NCI-H82 treated with DMSO at 0.1 percent for 48 hours (cell line): ENCODE data around the gene EVC2.

Experiments used
- DNase-seq: peaks from one replicate; lab custom pipeline; 2025; ENCODE audit not compliant: unreplicated experiment; lab: John Stamatoyannopoulos, UW

The EVC2 gene

GRCh38 chr4:5568336-5568735 lies 140.0 kb downstream of the EVC2 start:
- no peak for DNase-seq

- DNase-seq, result no peak
Measured at GRCh38 chr4:5566991-5567390, 141.4 kb downstream of the EVC2 start.

- no peak for DNase-seq
Measured at GRCh38 chr4:5566526-5566925, 141.8 kb downstream of the EVC2 start.

- no peak for DNase-seq
Measured at GRCh38 chr4:5563856-5564255, 144.5 kb downstream of the EVC2 start.

- DNase-seq, result no peak
Measured at GRCh38 chr4:5562476-5562875, 145.9 kb downstream of the EVC2 start.

- no peak for DNase-seq
Measured at GRCh38 chr4:5561286-5561685, 147.1 kb downstream of the EVC2 start.

- DNase-seq, result no peak
Measured at GRCh38 chr4:5558502-5558901, 149.9 kb downstream of the EVC2 start.

GRCh38 chr4:5554376-5554775 lies 154.0 kb downstream of the EVC2 start:
- no peak for DNase-seq

GRCh38 chr4:5553801-5554200 lies 154.6 kb downstream of the EVC2 start:
- DNase-seq, result no peak

- no peak for DNase-seq
Measured at GRCh38 chr4:5552451-5552850, 155.9 kb downstream of the EVC2 start.

GRCh38 chr4:5547651-5548249 lies 160.6 kb downstream of the EVC2 start:
- no peak for DNase-seq

GRCh38 chr4:5545271-5545670 lies 163.1 kb downstream of the EVC2 start:
- no peak for DNase-seq

GRCh38 chr4:5544762-5545161 lies 163.6 kb downstream of the EVC2 start:
- DNase-seq, result no peak

- DNase-seq, result no peak
Measured at GRCh38 chr4:5543681-5544080, 164.7 kb downstream of the EVC2 start.

- DNase-seq, result no peak
Measured at GRCh38 chr4:5541169-5541568, 167.2 kb downstream of the EVC2 start.

- no peak for DNase-seq
Measured at GRCh38 chr4:5539584-5539983, 168.8 kb downstream of the EVC2 start.

GRCh38 chr4:5532100-5532499 lies 176.3 kb downstream of the EVC2 start:
- DNase-seq, result no peak

- DNase-seq, result no peak
Measured at GRCh38 chr4:5528031-5528436, 180.3 kb downstream of the EVC2 start.

- no peak for DNase-seq
Measured at GRCh38 chr4:5527211-5527610, 181.1 kb downstream of the EVC2 start.

GRCh38 chr4:5526080-5526846 lies 182.1 kb downstream of the EVC2 start:
- no peak for DNase-seq

GRCh38 chr4:5524446-5525299 lies 183.7 kb downstream of the EVC2 start:
- peak; percentile 58 for DNase-seq

- no peak for DNase-seq
Measured at GRCh38 chr4:5517372-5517771, 191.0 kb downstream of the EVC2 start.
